ENCODE data around the gene PNPLA6.
"Not testable (repeated sequence)": the region's sequence is repeated elsewhere in the genome, so short reads cannot be mapped to it uniquely, and the experiment has no call there.

The PNPLA6 gene

GRCh38 chr19:7533925-7534480, 1.5 kb upstream of the PNPLA6 start:
- peak; percentile 83 for DNase-seq

GRCh38 chr19:7534531-7535046, 928 bp upstream of the PNPLA6 start:
- peak; percentile 25 for DNase-seq

GRCh38 chr19:7535998-7536695, 630 bp downstream of the PNPLA6 start:
- no peak for DNase-seq

GRCh38 chr19:7538990-7539389, 3.5 kb downstream of the PNPLA6 start:
- not testable (repeated sequence) for DNase-seq

GRCh38 chr19:7539827-7540425, 4.4 kb downstream of the PNPLA6 start:
- no peak for DNase-seq

GRCh38 chr19:7540761-7541474, 5.4 kb downstream of the PNPLA6 start:
- no peak for DNase-seq

GRCh38 chr19:7541475-7541824, 5.9 kb downstream of the PNPLA6 start:
- no peak for DNase-seq

GRCh38 chr19:7541828-7542443, 6.4 kb downstream of the PNPLA6 start:
- no peak for DNase-seq

- DNase-seq, result no peak
These were observed 7.2 kb downstream of the PNPLA6 start for GRCh38 chr19:7542556-7543348.

GRCh38 chr19:7544626-7545025, 9.1 kb downstream of the PNPLA6 start:
- DNase-seq, result no peak

GRCh38 chr19:7545300-7545699, 9.8 kb downstream of the PNPLA6 start:
- no peak for DNase-seq

GRCh38 chr19:7545904-7546303, 10.4 kb downstream of the PNPLA6 start:
- DNase-seq, result no peak

- no peak for DNase-seq
These were observed 11.6 kb downstream of the PNPLA6 start for GRCh38 chr19:7547159-7547558.

GRCh38 chr19:7549429-7550148, 14.1 kb downstream of the PNPLA6 start:
- no peak for DNase-seq

- no peak for DNase-seq
These were observed 14.8 kb downstream of the PNPLA6 start for GRCh38 chr19:7550169-7550770.

- no peak for DNase-seq
These were observed 15.7 kb downstream of the PNPLA6 start for GRCh38 chr19:7550987-7551761.

- DNase-seq, result no peak
These were observed 17.3 kb downstream of the PNPLA6 start for GRCh38 chr19:7552781-7553180.

GRCh38 chr19:7554565-7554964, 19.0 kb downstream of the PNPLA6 start:
- no peak for DNase-seq

- no peak for DNase-seq
These were observed 19.7 kb downstream of the PNPLA6 start for GRCh38 chr19:7554990-7555864.
